ENCODE results near the gene HOXA6. TPM values are rescaled to one million over a fixed set of nuclear protein-coding genes. Genes with fewer than 3 reads are reported as not detected.

HOXA6 gene
- polyA plus RNA-seq, 4 donors: 25.1 to 48.3 (median 35.4) TPM

GRCh38 chr7:27173956-27174873 lies 26.6 kb upstream of the HOXA6 start, which contains the start of gene HOXA10:
Gene HOXA10 (minus strand): TSS chr7:27174320. CDS start chr7:27174306, 14 bp downstream.
- peak in 1 of 4 donors; percentile 80 for DNase-seq (ENCODE audit: low read depth in 4 of 4, low spot score in 3 of 4)

- DNase-seq (ENCODE audit: low read depth in 4 of 4, low spot score in 3 of 4): no peak
These were observed 26.0 kb upstream of the HOXA6 start for GRCh38 chr7:27173511-27173955.

GRCh38 chr7:27172823-27173510 lies 25.4 kb upstream of the HOXA6 start:
- DNase-seq (ENCODE audit: low read depth in 4 of 4, low spot score in 3 of 4): peak in 1 of 4 donors; percentile 80

- DNase-seq (ENCODE audit: low read depth in 4 of 4, low spot score in 3 of 4): no peak
These were observed 24.8 kb upstream of the HOXA6 start for GRCh38 chr7:27172315-27172774.

- DNase-seq (ENCODE audit: low read depth in 4 of 4, low spot score in 3 of 4): no peak
These were observed 24.2 kb upstream of the HOXA6 start for GRCh38 chr7:27171637-27172314.

- no peak for DNase-seq (ENCODE audit: low read depth in 4 of 4, low spot score in 3 of 4)
These were observed 23.7 kb upstream of the HOXA6 start for GRCh38 chr7:27171325-27171636.

GRCh38 chr7:27170426-27171324 lies 23.1 kb upstream of the HOXA6 start:
- DNase-seq (ENCODE audit: low read depth in 4 of 4, low spot score in 3 of 4): no peak

GRCh38 chr7:27169658-27170425 lies 22.3 kb upstream of the HOXA6 start:
- no peak for DNase-seq (ENCODE audit: low read depth in 4 of 4, low spot score in 3 of 4)

GRCh38 chr7:27168265-27168947 lies 20.8 kb upstream of the HOXA6 start:
- DNase-seq (ENCODE audit: low read depth in 4 of 4, low spot score in 3 of 4): no peak

- no peak for DNase-seq (ENCODE audit: low read depth in 4 of 4, low spot score in 3 of 4)
These were observed 20.3 kb upstream of the HOXA6 start for GRCh38 chr7:27167916-27168264.

- no peak for DNase-seq (ENCODE audit: low read depth in 4 of 4, low spot score in 3 of 4)
These were observed 19.2 kb upstream of the HOXA6 start for GRCh38 chr7:27166531-27167505.

GRCh38 chr7:27165996-27166530 lies 18.5 kb upstream of the HOXA6 start:
- peak in 2 of 4 donors; percentile 81 to 86 for DNase-seq (ENCODE audit: low read depth in 4 of 4, low spot score in 3 of 4)

GRCh38 chr7:27165089-27165995 lies 17.8 kb upstream of the HOXA6 start, which contains the start of gene HOXA9:
Gene HOXA9 (minus strand): TSS chr7:27165537. CDS start chr7:27165457, 80 bp downstream.
- peak; percentile 88 to 89 (median 88) for DNase-seq (ENCODE audit: low read depth in 4 of 4, low spot score in 3 of 4)

GRCh38 chr7:27164367-27165088 lies 17.0 kb upstream of the HOXA6 start:
- DNase-seq (ENCODE audit: low read depth in 4 of 4, low spot score in 3 of 4): no peak

- no peak for DNase-seq (ENCODE audit: low read depth in 4 of 4, low spot score in 3 of 4)
These were observed 16.4 kb upstream of the HOXA6 start for GRCh38 chr7:27164045-27164366.
